CD14-positive monocyte (primary cell): ENCODE results near the gene HPCAL4. TPM values are rescaled to one million over a fixed set of nuclear protein-coding genes. Genes with fewer than 3 reads are reported as not detected.

Source experiments
- DNase-seq, 3 donors: peaks; one replicate each; pipeline ENCODE4 v3.0.0-alpha.2; 2011 to 2022
- H2AFZ ChIP-seq: 2 replicates; pipeline ENCODE4 v1.6.0; 2012; ENCODE audit warnings: mild to moderate bottlenecking, low read depth, low read length, inconsistent platforms; ENCODE audit not compliant: insufficient read depth, poor library complexity, severe bottlenecking
- H3K27ac ChIP-seq, 2 donors: 1 replicate in 1 of 2; 2 replicates in 1 of 2; pipeline ENCODE4 v1.5.1; 2012 to 2013; ENCODE audit warnings: low read length in 2 of 2, control low read depth in 1 of 2, inconsistent platforms in 1 of 2, low read depth in 1 of 2, mild to moderate bottlenecking in 1 of 2
- H3K27me3 ChIP-seq, 2 donors: one replicate each; pipeline versions ENCODE4 v1.6.0 to v1.6.1; 2011 to 2013; ENCODE audit warnings: low read length in 2 of 2; ENCODE audit not compliant: control insufficient read depth in 2 of 2, insufficient read depth in 2 of 2
- H3K36me3 ChIP-seq, 2 donors: replicated peaks in 1 of 2; 1 replicate in 1 of 2; 2 replicates in 1 of 2; pipeline versions ENCODE4 v1.5.1 to v1.6.1; 2012 to 2013; ENCODE audit warnings: low read length in 2 of 2, control low read depth in 1 of 2, inconsistent platforms in 1 of 2, mild to moderate bottlenecking in 1 of 2; ENCODE audit not compliant: insufficient read depth in 2 of 2, control insufficient read depth in 1 of 2
- H3K4me1 ChIP-seq, 2 donors: 1 replicate in 1 of 2; 2 replicates in 1 of 2; pipeline versions ENCODE4 v1.5.1 to v1.6.1; 2012 to 2013; ENCODE audit warnings: low read length in 2 of 2, control low read depth in 1 of 2, inconsistent platforms in 1 of 2, mild to moderate bottlenecking in 1 of 2, moderate library complexity in 1 of 2; ENCODE audit not compliant: insufficient read depth in 2 of 2, control insufficient read depth in 1 of 2
- H3K4me2 ChIP-seq: replicated peaks from 2 replicates; pipeline ENCODE3; 2012; ENCODE audit warnings: low read length, moderate library complexity, mild to moderate bottlenecking; ENCODE audit not compliant: poor library complexity, severe bottlenecking; ENCODE audit errors: extremely low read depth
- H3K4me3 ChIP-seq, 3 experiments: fragments of 200-600 bp in 1 of 3; sonication (generic) in 1 of 3; replicated peaks in 1 of 3; 1 replicate in 2 of 3; 2 replicates in 1 of 3; pipeline ENCODE4 v1.5.1; 2011 to 2013; ENCODE audit warnings: low read length in 3 of 3, mild to moderate bottlenecking in 3 of 3, control low read depth in 2 of 3, low read depth in 2 of 3, inconsistent platforms in 1 of 3, moderate library complexity in 1 of 3
- H3K79me2 ChIP-seq: 2 replicates; pipeline ENCODE4 v1.6.0; 2012; ENCODE audit warnings: mild to moderate bottlenecking, control low read depth, inconsistent platforms, low read length, moderate library complexity; ENCODE audit not compliant: insufficient read depth
- H3K9ac ChIP-seq: 2 replicates; pipeline ENCODE4 v1.6.0; 2017; ENCODE audit warnings: low read length, mild to moderate bottlenecking; ENCODE audit not compliant: insufficient read depth, poor library complexity, severe bottlenecking
- H3K9me3 ChIP-seq, 2 donors: replicated peaks in 1 of 2; 1 replicate in 1 of 2; 2 replicates in 1 of 2; pipeline versions ENCODE4 v1.5.1 to v1.6.1; 2012 to 2013; ENCODE audit warnings: low read length in 2 of 2, control low read depth in 1 of 2; ENCODE audit not compliant: control insufficient read depth in 1 of 2, insufficient read depth in 1 of 2
- H4K20me1 ChIP-seq: 2 replicates; pipeline ENCODE4 v1.6.0; 2012; ENCODE audit warnings: mild to moderate bottlenecking, low read length, control low read depth, moderate library complexity; ENCODE audit not compliant: insufficient read depth
- H3K27ac Mint-ChIP-seq, 7 donors: one replicate each; pipeline ENCODE4 v1.8.0; 2020; ENCODE audit warnings: mild to moderate bottlenecking in 7 of 7, mixed read lengths in 7 of 7, moderate library complexity in 6 of 7, inconsistent platforms in 2 of 7
- H3K27me3 Mint-ChIP-seq, 3 donors: one replicate each; pipeline ENCODE4 v1.8.0; 2021 to 2022; ENCODE audit warnings: low read depth in 3 of 3, mild to moderate bottlenecking in 3 of 3, mixed read lengths in 3 of 3, moderate library complexity in 3 of 3, inconsistent platforms in 1 of 3
- H3K36me3 Mint-ChIP-seq, 2 donors: one replicate each; pipeline ENCODE4 v1.8.0; 2020; ENCODE audit warnings: mixed read lengths in 2 of 2, inconsistent platforms in 1 of 2, mild to moderate bottlenecking in 1 of 2
- H3K4me1 Mint-ChIP-seq: one replicate; pipeline ENCODE4 v1.8.0; 2020; ENCODE audit warnings: mild to moderate bottlenecking, mixed read lengths
- H3K4me3 Mint-ChIP-seq, 2 donors: one replicate each; pipeline ENCODE4 v1.8.0; 2020; ENCODE audit warnings: mild to moderate bottlenecking in 2 of 2, mixed read lengths in 2 of 2, moderate library complexity in 1 of 2
- H3K9me3 Mint-ChIP-seq, 7 donors: one replicate each; pipeline ENCODE4 v1.8.0; 2020 to 2022; ENCODE audit warnings: mixed read lengths in 7 of 7, mild to moderate bottlenecking in 6 of 7, moderate library complexity in 6 of 7, inconsistent platforms in 2 of 7
- WGBS: methylation state at CpG from one replicate; pipeline ENCODE4 v1.1.5; 2013; ENCODE audit warnings: missing lambda C conversion rate; ENCODE audit not compliant: insufficient coverage; 5-methylcytosine and 5-hydroxymethylcytosine counted together
- intact Hi-C, 2 donors: fragments of 100-400 bp; cut with micrococcal nuclease; formaldehyde crosslinking; loops; one replicate each; pipeline versions ENCODE4 v1.15.0 to v1.15.1; 2023
- polyA minus RNA-seq: library from RNA; depleted of rRNA, polyadenylated mRNA; stranded (reverse); fragments of >200 nt; gene quantifications from 2 replicates; pipeline ENCODE4 v1.2.3, GENCODE V29; 2012
- polyA plus RNA-seq, 3 donors: library from polyadenylated mRNA; depleted of rRNA in 1 of 3; unstranded in 2 of 3; stranded (reverse) in 1 of 3; fragments of 300-500 nt in 2 of 3; fragments of >200 nt in 1 of 3; fragmentation: Illumina TruSeq in 2 of 3; gene quantifications; 1 replicate in 2 of 3; 2 replicates in 1 of 3; pipeline ENCODE4 v1.2.3, GENCODE V29; 2012 to 2021
- total RNA-seq, 12 experiments: library from RNA in 1 of 12; stranded (reverse) in 1 of 12; fragments of 120-200 nt in 1 of 12; gene quantifications; one replicate each; pipeline ENCODE4 v1.2.4 and lab custom pipeline; 2013 to 2026; ENCODE audit warnings: mixed read lengths in 6 of 12, inconsistent platforms in 1 of 12
- TF ChIP-seq, protein P1 (sequence below): fragments of 200-600 bp; IDR thresholded peaks from one replicate; pipeline ENCODE4 v1.8.0; 2022; ENCODE audit warnings: antibody characterized with exemption, mild to moderate bottlenecking

HPCAL4 gene
- 0.04 TPM for total RNA-seq (2013)
- polyA plus RNA-seq (under 1 TPM in 2 of 3 donors, not detected in 1; 0.03 to 0.05 TPM), polyA minus RNA-seq (0.14 TPM in 1 of 2 replicates, not detected in the other), total RNA-seq (lab: John Stamatoyannopoulos, UW) (0.41 to 5.5 (median 1.1) reads per million in 11 experiments)

DNA sequence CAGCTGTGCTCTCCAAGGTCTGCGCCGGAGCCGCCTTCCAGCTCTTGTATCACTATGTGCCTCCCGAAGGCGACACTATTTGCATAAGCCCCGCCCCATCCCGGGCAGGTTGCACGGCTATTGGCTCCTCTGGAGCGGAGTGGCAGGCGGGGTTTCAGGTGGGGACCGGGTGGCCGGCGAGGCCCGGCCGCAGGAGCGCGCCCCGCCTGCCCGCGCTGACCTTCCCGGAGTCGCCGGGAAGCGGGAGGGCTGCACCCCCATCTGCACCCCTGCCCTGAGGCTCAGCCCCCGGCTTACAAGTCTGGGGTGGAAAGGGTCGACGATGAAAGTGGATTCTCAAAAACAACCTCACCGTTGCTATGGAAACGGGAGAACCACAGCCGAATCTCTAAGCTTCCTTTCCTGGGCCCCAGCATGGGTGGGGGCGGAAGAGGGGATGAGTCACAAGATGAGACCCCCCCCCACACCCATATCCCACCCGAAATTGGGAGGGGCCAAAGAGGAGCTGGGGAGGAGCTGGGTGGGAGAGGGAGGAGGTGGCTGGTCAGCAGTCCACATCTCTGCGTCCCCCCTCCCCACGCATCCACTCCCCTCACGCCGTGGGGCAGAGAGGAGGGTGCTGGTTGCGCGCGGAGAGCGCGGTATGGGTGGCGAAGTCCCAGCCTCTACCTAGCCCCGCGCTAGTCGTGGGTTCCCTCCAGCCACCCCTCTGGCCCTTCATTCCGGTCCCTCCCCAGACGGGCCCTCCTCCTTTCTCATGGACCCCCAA lies at the start of gene HPCAL4:
Gene HPCAL4, minus strand, starts transcription at position 51 of the 769 bp plus-strand sequence. CDS start 6,830 bp downstream, outside the sequence.
- Mint-ChIP-seq H3K9me3 (peaks cover 0 to 24% (median 7%) of the 10 kb centered on the region in 7 donors), H3K27ac (peak within 1 kb of the TSS in 1 of 7 donors; percentile 32), H3K4me3 (peak within 1 kb of the TSS; percentile 57 to 83), H3K27me3 (peaks cover 71 to 99% (median 84%) of the 10 kb centered on the region in 3 donors), H3K4me1 (peaks cover 16% of the 10 kb centered on the region), H3K36me3 (peaks cover 0 to 1% of the 10 kb centered on the region in 2 donors)
- Histone ChIP-seq H3K4me3 (peak within 1 kb of the TSS in 2 of 3 experiments; percentile 12 to 73), H3K9ac (no peak within 1 kb of the TSS), H3K27me3 (peaks cover 49 to 88% of the 10 kb centered on the region in 2 donors), H3K27ac (no peak within 1 kb of the TSS), H3K79me2 (no peaks in the 10 kb centered on the region), H2AFZ (peak within 1 kb of the TSS; percentile 65), H3K36me3 (no peaks in the 10 kb centered on the region), H3K4me1 (peaks cover 17 to 20% of the 10 kb centered on the region in 2 donors), H4K20me1 (no peaks in the 10 kb centered on the region), H3K9me3 (peaks cover 0 to 27% of the 10 kb centered on the region in 2 donors), H3K4me2 (peak within 1 kb of the TSS; percentile 72)
- TF ChIP-seq, protein P1, sequence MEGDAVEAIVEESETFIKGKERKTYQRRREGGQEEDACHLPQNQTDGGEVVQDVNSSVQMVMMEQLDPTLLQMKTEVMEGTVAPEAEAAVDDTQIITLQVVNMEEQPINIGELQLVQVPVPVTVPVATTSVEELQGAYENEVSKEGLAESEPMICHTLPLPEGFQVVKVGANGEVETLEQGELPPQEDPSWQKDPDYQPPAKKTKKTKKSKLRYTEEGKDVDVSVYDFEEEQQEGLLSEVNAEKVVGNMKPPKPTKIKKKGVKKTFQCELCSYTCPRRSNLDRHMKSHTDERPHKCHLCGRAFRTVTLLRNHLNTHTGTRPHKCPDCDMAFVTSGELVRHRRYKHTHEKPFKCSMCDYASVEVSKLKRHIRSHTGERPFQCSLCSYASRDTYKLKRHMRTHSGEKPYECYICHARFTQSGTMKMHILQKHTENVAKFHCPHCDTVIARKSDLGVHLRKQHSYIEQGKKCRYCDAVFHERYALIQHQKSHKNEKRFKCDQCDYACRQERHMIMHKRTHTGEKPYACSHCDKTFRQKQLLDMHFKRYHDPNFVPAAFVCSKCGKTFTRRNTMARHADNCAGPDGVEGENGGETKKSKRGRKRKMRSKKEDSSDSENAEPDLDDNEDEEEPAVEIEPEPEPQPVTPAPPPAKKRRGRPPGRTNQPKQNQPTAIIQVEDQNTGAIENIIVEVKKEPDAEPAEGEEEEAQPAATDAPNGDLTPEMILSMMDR, result no peak
- peak; percentile 56 to 66 (median 61) for DNase-seq
- WGBS, result 4% methylated on average over 23 of the region's 47 CpGs
- intact Hi-C loops, result no loop called here

DNA sequence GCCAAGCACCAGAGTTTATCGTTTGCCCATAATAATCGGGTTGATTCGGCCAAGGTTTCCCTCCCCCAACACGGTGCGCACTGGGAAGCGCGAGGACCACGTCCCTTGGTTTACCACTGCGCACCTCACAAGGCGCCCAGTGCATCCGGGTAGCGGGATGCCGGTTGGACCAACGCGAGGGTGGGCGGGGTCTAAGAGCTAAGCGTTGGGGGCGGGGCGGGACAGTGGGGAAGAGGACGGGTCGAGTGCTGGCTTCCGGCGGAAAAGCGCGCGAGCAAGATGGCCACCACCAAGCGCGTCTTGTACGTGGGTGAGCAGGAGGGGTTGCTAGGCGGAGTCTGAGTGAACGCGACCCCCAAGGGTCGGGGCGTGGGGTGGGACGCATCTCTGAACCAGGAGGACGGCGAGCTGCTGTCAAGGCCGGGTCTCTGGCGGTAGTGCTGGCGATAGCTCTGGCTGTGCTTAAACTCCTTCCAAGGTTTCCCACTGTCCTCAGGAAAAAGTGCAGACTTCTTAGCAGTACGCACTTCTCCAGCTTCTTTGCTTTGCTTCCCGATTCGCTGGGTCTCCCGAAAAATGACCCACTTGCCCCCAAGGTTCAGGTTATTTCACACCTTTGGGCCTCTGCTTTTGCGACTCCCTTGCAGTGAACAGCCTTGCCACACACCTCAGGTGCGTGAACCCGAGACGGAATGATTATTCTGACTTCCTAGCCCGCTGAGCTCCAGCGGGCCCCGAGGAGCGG lies 47.6 kb upstream of the HPCAL4 start, which contains the start of gene PPIE:
Gene PPIE, plus strand, starts transcription at position 261 of the 745 bp plus-strand sequence. Its CDS starts 19 bp downstream, at position 280.
- peaks cover 0 to 9% (median 3%) of the 10 kb centered on the region in 7 donors for H3K9me3 Mint-ChIP-seq
- H4K20me1 ChIP-seq, result no peaks in the 10 kb centered on the region
- peaks cover 30 to 33% of the 10 kb centered on the region in 2 donors for H3K36me3 Mint-ChIP-seq
- peaks cover 13% of the 10 kb centered on the region for H3K4me1 Mint-ChIP-seq
- intact Hi-C loops, result loop anchor here in 1 of 2 donors (10.0 kb wide), 1 partner anchor 46 kb away; the partner anchor contains the start of gene BMP8B
- peaks cover 10 to 19% (median 16%) of the 10 kb centered on the region in 3 donors for H3K27me3 Mint-ChIP-seq
- H3K9me3 ChIP-seq, result no peaks in the 10 kb centered on the region
- peaks cover 14% of the 10 kb centered on the region for H3K79me2 ChIP-seq
- peak within 1 kb of the TSS; percentile 56 to 98 (median 89) for H3K4me3 ChIP-seq
- peak within 1 kb of the TSS; percentile 78 for H3K9ac ChIP-seq
- H2AFZ ChIP-seq, result peak within 1 kb of the TSS; percentile 97
- H3K4me2 ChIP-seq, result peak within 1 kb of the TSS; percentile 82
- H3K27me3 ChIP-seq, result peaks cover 0 to 7% of the 10 kb centered on the region in 2 donors
- peak; percentile 82 to 89 (median 86) for DNase-seq
- peak within 1 kb of the TSS; percentile 95 to 98 for H3K4me3 Mint-ChIP-seq
- WGBS, result under 1% methylated on average over 39 of the region's 52 CpGs
- H3K36me3 ChIP-seq, result peaks cover 33 to 38% of the 10 kb centered on the region in 2 donors
- TF ChIP-seq, protein P1, result no peak
- peak within 1 kb of the TSS; percentile 47 to 87 for H3K27ac ChIP-seq
- H3K4me1 ChIP-seq, result peaks cover 11 to 15% of the 10 kb centered on the region in 2 donors
- H3K27ac Mint-ChIP-seq, result peak within 1 kb of the TSS; percentile 85 to 95 (median 91)
